K562 (cell line): Measurements from ENCODE around the gene SLC1A5. TPM values are rescaled to one million over a fixed set of nuclear protein-coding genes. Genes with fewer than 3 reads are reported as not detected.
A peak's percentile ranks its signal among the peaks of the same experiment; 100 is the strongest.

Experiments used
- ATAC-seq: fragments of 200-7000 bp; cut with Tn5 transposase; 3 replicates; pipeline ENCODE4 v1.9.1; 2020; ENCODE audit warnings: moderate library complexity
- BruUV-seq: library from RNA; stranded (reverse); fragments of 400-500 nt; replicated peaks from 2 replicates; lab custom pipeline; 2021; lab: Mats Ljungman, UMichigan
- CTCF ChIA-PET: fragments of 300-600 bp; formaldehyde crosslinking; extraction: SDS; loops from one replicate; lab custom pipeline; 2021; ENCODE audit warnings: low intra/inter-chr PET ratio; lab: Yijun Ruan, JAX
- POLR2A ChIA-PET: fragments of 300-600, 350-650 bp; sonication (Branson Sonifier 250); formaldehyde crosslinking; extraction: SDS; loops from one replicate; lab custom pipeline; 2021; ENCODE audit warnings: antibody characterized with exemption, inconsistent platforms; lab: Yijun Ruan, JAX
- DNase-seq, 4 experiments: peaks; one replicate each; pipeline versions ENCODE4 v3.0.0 to v3.0.0-alpha.2; 2011 to 2018; ENCODE audit warnings: low spot score in 3 of 4, mixed read lengths in 3 of 4; ENCODE audit errors: extremely low read depth in 1 of 4
- FAIRE-seq: peaks from 2 replicates; lab custom pipeline; 2011; peaks lifted over from hg19 to GRCh38; lab: Jason Lieb, UNC
- H2AFZ ChIP-seq: 2 replicates; pipeline ENCODE4 v1.6.0; 2011; ENCODE audit warnings: low read depth, low read length, control low read depth, inconsistent platforms
- H3K27ac ChIP-seq: fragments of 200-600 bp; 3 replicates; pipeline ENCODE4 v1.8.0; 2011; ENCODE audit warnings: low read depth, mild to moderate bottlenecking, control low read depth, inconsistent platforms, low read length, moderate library complexity, mixed read lengths; ENCODE audit errors: extremely low read depth
- H3K27me3 ChIP-seq, 2 experiments: fragments of 300-600 bp in 1 of 2; 2 replicates in 1 of 2; 3 replicates in 1 of 2; pipeline versions ENCODE4 v1.6.0 to v1.8.0; 2011; ENCODE audit warnings: inconsistent platforms in 2 of 2, low read length in 2 of 2, mild to moderate bottlenecking in 1 of 2, mixed read lengths in 1 of 2, moderate library complexity in 1 of 2; ENCODE audit not compliant: control insufficient read depth in 2 of 2, insufficient read depth in 2 of 2
- H3K36me3 ChIP-seq: fragments of 300-600 bp; 3 replicates; pipeline ENCODE4 v1.8.0; 2011; ENCODE audit warnings: mild to moderate bottlenecking, low read length, inconsistent platforms; ENCODE audit not compliant: control insufficient read depth, insufficient read depth
- H3K4me1 ChIP-seq, 2 experiments: fragments of 200-600 bp in 1 of 2; replicated peaks in 1 of 2; 2 replicates in 1 of 2; 3 replicates in 1 of 2; pipeline versions ENCODE4 v1.5.1 to v1.8.0; 2011; ENCODE audit warnings: inconsistent platforms in 2 of 2, low read length in 2 of 2, mild to moderate bottlenecking in 1 of 2, mixed read lengths in 1 of 2, moderate library complexity in 1 of 2; ENCODE audit not compliant: control insufficient read depth in 2 of 2, insufficient read depth in 2 of 2
- H3K4me2 ChIP-seq: 2 replicates; pipeline ENCODE4 v1.6.1; 2011; ENCODE audit warnings: low read length, control low read depth, inconsistent platforms, mixed read lengths; ENCODE audit not compliant: insufficient read depth
- H3K4me3 ChIP-seq: fragments of 200-600 bp; sonication (generic), shearing (Covaris generic); 2 replicates; pipeline ENCODE4 v1.5.1; 2016; ENCODE audit warnings: control low read depth, inconsistent platforms
- H3K79me2 ChIP-seq: fragments of 200-600 bp; 3 replicates; pipeline ENCODE4 v1.8.0; 2011; ENCODE audit warnings: low read length, inconsistent platforms; ENCODE audit not compliant: control insufficient read depth, insufficient read depth
- H3K9ac ChIP-seq, 2 experiments: 2 replicates each; pipeline versions ENCODE4 v1.6.0 to v1.6.1; 2011; ENCODE audit warnings: low read depth in 2 of 2, low read length in 2 of 2, control low read depth in 1 of 2, inconsistent platforms in 1 of 2, mild to moderate bottlenecking in 1 of 2, mixed read lengths in 1 of 2; ENCODE audit not compliant: insufficient read depth in 1 of 2
- H3K9me1 ChIP-seq: one replicate; pipeline ENCODE4 v1.6.0; 2011; ENCODE audit warnings: inconsistent platforms, mild to moderate bottlenecking, low read length, moderate library complexity; ENCODE audit not compliant: control insufficient read depth, insufficient read depth
- H3K9me3 ChIP-seq: replicated peaks from 2 replicates; pipeline ENCODE4 v1.5.1; 2011; ENCODE audit warnings: low read depth, low read length, inconsistent platforms; ENCODE audit not compliant: control insufficient read depth, insufficient read depth
- H4K20me1 ChIP-seq: replicated peaks from 2 replicates; pipeline ENCODE4 v1.6.1; 2011; ENCODE audit warnings: low read length, inconsistent platforms, mixed read lengths; ENCODE audit not compliant: control insufficient read depth, insufficient read depth
- CBX5 ChIP-seq: IDR thresholded peaks from 2 replicates; pipeline ENCODE4 v1.6.1; 2014; ENCODE audit warnings: low read depth, borderline replicate concordance
- FOXA3 ChIP-seq, 2 experiments: fragments of 450-650 bp in 1 of 2; sonication (generic) in 1 of 2; formaldehyde crosslinking; IDR thresholded peaks in 1 of 2; conservative IDR thresholded peaks in 1 of 2; 2 replicates each; pipeline versions ENCODE4 v1.4.0 to v1.8.0; 2020 to 2022; ENCODE audit warnings: mild to moderate bottlenecking in 2 of 2, missing genetic modification reagents in 1 of 2
- HNRNPK ChIP-seq: fragments of 200-400 bp; formaldehyde crosslinking; IDR thresholded peaks from one replicate; pipeline ENCODE4 v1.6.1; 2018; ENCODE audit warnings: mild to moderate bottlenecking, low read depth, low read length; ENCODE audit not compliant: poor library complexity, severe bottlenecking
- NCOA2 ChIP-seq, 2 experiments: fragments of 450-650 bp; IDR thresholded peaks; 2 replicates each; pipeline ENCODE4 v1.6.1; 2018; ENCODE audit warnings: mild to moderate bottlenecking in 2 of 2, moderate library complexity in 1 of 2; ENCODE audit not compliant: partially characterized antibody in 2 of 2
- POLR2B ChIP-seq: fragments of 450-650 bp; IDR thresholded peaks from 2 replicates; pipeline ENCODE4 v1.6.1; 2018; ENCODE audit warnings: low read depth; ENCODE audit not compliant: partially characterized antibody
- PRMT5 ChIP-seq: sonication (generic); formaldehyde crosslinking; IDR thresholded peaks from 2 replicates; pipeline ENCODE4 v1.5.0; 2020; ENCODE audit warnings: missing genetic modification reagents
- RBM14 ChIP-seq: fragments of 200-400 bp; formaldehyde crosslinking; IDR thresholded peaks from 2 replicates; pipeline ENCODE4 v1.6.1; 2018; ENCODE audit warnings: low read depth, mild to moderate bottlenecking, low read length, moderate library complexity, borderline replicate concordance; ENCODE audit not compliant: insufficient read depth
- STAG1 ChIP-seq: sonication (generic); formaldehyde crosslinking; IDR thresholded peaks from 2 replicates; pipeline ENCODE4 v1.5.0; 2020; ENCODE audit warnings: missing genetic modification reagents, borderline replicate concordance
- TCF3 ChIP-seq: sonication (generic); formaldehyde crosslinking; IDR thresholded peaks from 2 replicates; pipeline ENCODE4 v1.4.0; 2020; ENCODE audit warnings: mild to moderate bottlenecking, missing genetic modification reagents
- ZNF24 ChIP-seq: fragments of 450-650 bp; IDR thresholded peaks from 2 replicates; pipeline ENCODE4 v1.6.1; 2016
- ZNF644 ChIP-seq: fragments of 200-800 bp; sonication (Bioruptor generic); IDR thresholded peaks from 2 replicates; pipeline ENCODE4 v1.6.1; 2016; ENCODE audit warnings: low read depth, missing genetic modification characterization, missing compliant biosample characterization
- WGBS: fragments of 100-300 bp; shearing (Covaris generic); methylation state at CpG from one replicate; pipeline ENCODE4 v1.1.6; 2016; ENCODE audit warnings: low coverage, mixed read lengths; ENCODE audit not compliant: insufficient coverage; ENCODE audit errors: missing lambda C conversion rate; 5-methylcytosine and 5-hydroxymethylcytosine counted together
- in situ Hi-C: fragments of 300-500 bp; cut with MboI; formaldehyde crosslinking; loops from 4 replicates; pipeline ENCODE4 v1.15.0; 2018; ENCODE audit warnings: inconsistent platforms, mixed read lengths
- intact Hi-C: fragments of 100-400 bp; cut with micrococcal nuclease; formaldehyde crosslinking; loops from 2 replicates; pipeline ENCODE4 v1.14.2; 2022
- polyA plus RNA-seq, 8 experiments: library from polyadenylated mRNA; depleted of rRNA in 4 of 8; stranded (reverse) in 5 of 8; unstranded in 3 of 8; fragments of >200 nt; fragmentation: Nextera tagmentation in 2 of 8; fragmentation: Illumina TruSeq in 1 of 8; extraction: Ambion mirVana in 2 of 8; extraction: Trizol in 1 of 8; gene quantifications; 2 replicates each; pipeline versions ENCODE4 v1.2.1 to v1.2.3, GENCODE V29; 2011 to 2014; ENCODE audit warnings: inconsistent platforms in 1 of 8, missing spikeins in 1 of 8
- total RNA-seq, 7 experiments: library from RNA; depleted of rRNA in 6 of 7; stranded (reverse); fragments of >200 nt in 6 of 7; fragmentation: Illumina TruSeq in 2 of 7; extraction: Trizol in 2 of 7; gene quantifications; 2 replicates each; pipeline versions ENCODE4 v1.2.1 to v1.2.3, GENCODE V29; 2011 to 2021; ENCODE audit warnings: low replicate concordance in 1 of 7
- TF ChIP-seq, protein P1 (sequence below): fragments of 250-450 bp; sonication (Bioruptor Pico); IDR thresholded peaks from 2 replicates; pipeline ENCODE4 v1.8.0; 2021; ENCODE audit warnings: mild to moderate bottlenecking, moderate library complexity
- TF ChIP-seq, protein P2 (sequence below): fragments of 450-650 bp; IDR thresholded peaks from 2 replicates; pipeline ENCODE4 v1.6.1; 2016
- TF ChIP-seq, protein P3 (sequence below): fragments of 250-450 bp; sonication (Bioruptor Pico); IDR thresholded peaks from 2 replicates; pipeline ENCODE4 v1.5.0; 2021
- TF ChIP-seq, protein P4 (sequence below): sonication (generic); formaldehyde crosslinking; IDR thresholded peaks from 2 replicates; pipeline ENCODE4 v1.8.0; 2022; ENCODE audit warnings: mild to moderate bottlenecking, missing genetic modification reagents

The SLC1A5 gene
- total and polyA plus RNA-seq, 9 of the 15 experiments (the other 6 are each of a cell fraction or from before 2014, with no cell fraction given), result 31.2 to 417 (median 134) TPM

DNA sequence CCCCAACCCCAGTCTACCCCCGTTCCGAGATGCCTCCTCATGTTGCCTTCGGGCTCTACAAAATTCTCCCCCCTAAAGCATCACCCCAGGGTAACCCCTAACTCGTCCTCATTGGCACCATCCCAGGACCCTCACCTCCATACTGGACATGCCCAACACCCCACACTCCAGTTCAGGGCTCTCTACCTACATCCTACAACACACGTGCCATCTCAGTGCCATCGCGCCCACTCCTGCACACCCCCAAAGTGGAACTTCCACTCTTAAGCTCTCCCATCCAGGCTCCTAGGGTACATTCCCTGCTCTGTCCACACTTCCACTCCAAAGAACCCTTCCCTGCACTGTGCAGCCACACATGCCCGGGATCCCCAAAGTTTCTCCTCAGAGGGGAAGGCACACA lies 43.4 kb downstream of the SLC1A5 start:
- FAIRE-seq, result no peak
- CTCF ChIA-PET, result no interaction called here
- H3K27me3 ChIP-seq, result no peaks in the 10 kb centered on the region
- H3K36me3 ChIP-seq, result peaks cover 40% of the 10 kb centered on the region; the same call in 1 of the 3 replicates
- peak overlapping the region; percentile 88 for H3K27ac ChIP-seq
- peaks cover 2% of the 10 kb centered on the region for H3K9me1 ChIP-seq
- H3K9me3 ChIP-seq, result no peaks in the 10 kb centered on the region
- in situ Hi-C loops, result no loop called here
- peak; percentile 4; the same call in 1 of the 3 replicates for ATAC-seq
- peak overlapping the region; percentile 91 to 99 for H3K9ac ChIP-seq
- peaks cover 34% of the 10 kb centered on the region for H4K20me1 ChIP-seq
- H3K4me1 ChIP-seq, result peaks cover 14 to 35% of the 10 kb centered on the region in 2 experiments; a peak in 4 of 5 replicates
- no peak overlapping the region for H2AFZ ChIP-seq
- H3K4me3 ChIP-seq, result peak overlapping the region; percentile 98
- no TSS peak for BruUV-seq
- POLR2A ChIA-PET, result interaction anchor here (0.6 to 1.9 kb wide), 3 partner anchors 8 to 30 kb away, joined by 4 to 6 read pairs (median 5); no protein-coding TSS in a partner anchor
- H3K4me2 ChIP-seq, result peak overlapping the region; percentile 94
- DNase-seq, result no peak
- 13% methylated on average over 8 of the region's 8 CpGs for WGBS
- H3K79me2 ChIP-seq, result peaks cover 68% of the 10 kb centered on the region
- intact Hi-C loops, result no loop called here
- TF ChIP-seq NCOA2 (IDR thresholded peaks at IDR 0.05; ENCODE audit: partially characterized antibody in 2 of 2) (no peak), HNRNPK (no peak), CBX5 (no peak), STAG1 (CRISPR knock-in tag) (no peak), TCF3 (CRISPR knock-in tag) (no peak), POLR2B (no peak), PRMT5 (CRISPR knock-in tag) (no peak), RBM14 (no peak), ZNF644 (no peak), FOXA3 (CRISPR knock-in tag; conservative IDR thresholded peaks at IDR 0.05 in 1 of 2, IDR thresholded peaks at IDR 0.05 in 1 of 2) (no peak), ZNF24 (no peak)
- TF ChIP-seq, protein P1, sequence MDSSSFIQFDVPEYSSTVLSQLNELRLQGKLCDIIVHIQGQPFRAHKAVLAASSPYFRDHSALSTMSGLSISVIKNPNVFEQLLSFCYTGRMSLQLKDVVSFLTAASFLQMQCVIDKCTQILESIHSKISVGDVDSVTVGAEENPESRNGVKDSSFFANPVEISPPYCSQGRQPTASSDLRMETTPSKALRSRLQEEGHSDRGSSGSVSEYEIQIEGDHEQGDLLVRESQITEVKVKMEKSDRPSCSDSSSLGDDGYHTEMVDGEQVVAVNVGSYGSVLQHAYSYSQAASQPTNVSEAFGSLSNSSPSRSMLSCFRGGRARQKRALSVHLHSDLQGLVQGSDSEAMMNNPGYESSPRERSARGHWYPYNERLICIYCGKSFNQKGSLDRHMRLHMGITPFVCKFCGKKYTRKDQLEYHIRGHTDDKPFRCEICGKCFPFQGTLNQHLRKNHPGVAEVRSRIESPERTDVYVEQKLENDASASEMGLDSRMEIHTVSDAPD (CRISPR knock-in tag), result no peak
- TF ChIP-seq, protein P2, sequence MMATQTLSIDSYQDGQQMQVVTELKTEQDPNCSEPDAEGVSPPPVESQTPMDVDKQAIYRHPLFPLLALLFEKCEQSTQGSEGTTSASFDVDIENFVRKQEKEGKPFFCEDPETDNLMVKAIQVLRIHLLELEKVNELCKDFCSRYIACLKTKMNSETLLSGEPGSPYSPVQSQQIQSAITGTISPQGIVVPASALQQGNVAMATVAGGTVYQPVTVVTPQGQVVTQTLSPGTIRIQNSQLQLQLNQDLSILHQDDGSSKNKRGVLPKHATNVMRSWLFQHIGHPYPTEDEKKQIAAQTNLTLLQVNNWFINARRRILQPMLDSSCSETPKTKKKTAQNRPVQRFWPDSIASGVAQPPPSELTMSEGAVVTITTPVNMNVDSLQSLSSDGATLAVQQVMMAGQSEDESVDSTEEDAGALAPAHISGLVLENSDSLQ, result no peak
- TF ChIP-seq, protein P3, sequence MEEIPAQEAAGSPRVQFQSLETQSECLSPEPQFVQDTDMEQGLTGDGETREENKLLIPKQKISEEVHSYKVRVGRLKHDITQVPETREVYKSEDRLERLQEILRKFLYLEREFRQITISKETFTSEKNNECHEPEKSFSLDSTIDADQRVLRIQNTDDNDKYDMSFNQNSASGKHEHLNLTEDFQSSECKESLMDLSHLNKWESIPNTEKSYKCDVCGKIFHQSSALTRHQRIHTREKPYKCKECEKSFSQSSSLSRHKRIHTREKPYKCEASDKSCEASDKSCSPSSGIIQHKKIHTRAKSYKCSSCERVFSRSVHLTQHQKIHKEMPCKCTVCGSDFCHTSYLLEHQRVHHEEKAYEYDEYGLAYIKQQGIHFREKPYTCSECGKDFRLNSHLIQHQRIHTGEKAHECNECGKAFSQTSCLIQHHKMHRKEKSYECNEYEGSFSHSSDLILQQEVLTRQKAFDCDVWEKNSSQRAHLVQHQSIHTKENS (CRISPR knock-in tag), result no peak
- TF ChIP-seq, protein P4, sequence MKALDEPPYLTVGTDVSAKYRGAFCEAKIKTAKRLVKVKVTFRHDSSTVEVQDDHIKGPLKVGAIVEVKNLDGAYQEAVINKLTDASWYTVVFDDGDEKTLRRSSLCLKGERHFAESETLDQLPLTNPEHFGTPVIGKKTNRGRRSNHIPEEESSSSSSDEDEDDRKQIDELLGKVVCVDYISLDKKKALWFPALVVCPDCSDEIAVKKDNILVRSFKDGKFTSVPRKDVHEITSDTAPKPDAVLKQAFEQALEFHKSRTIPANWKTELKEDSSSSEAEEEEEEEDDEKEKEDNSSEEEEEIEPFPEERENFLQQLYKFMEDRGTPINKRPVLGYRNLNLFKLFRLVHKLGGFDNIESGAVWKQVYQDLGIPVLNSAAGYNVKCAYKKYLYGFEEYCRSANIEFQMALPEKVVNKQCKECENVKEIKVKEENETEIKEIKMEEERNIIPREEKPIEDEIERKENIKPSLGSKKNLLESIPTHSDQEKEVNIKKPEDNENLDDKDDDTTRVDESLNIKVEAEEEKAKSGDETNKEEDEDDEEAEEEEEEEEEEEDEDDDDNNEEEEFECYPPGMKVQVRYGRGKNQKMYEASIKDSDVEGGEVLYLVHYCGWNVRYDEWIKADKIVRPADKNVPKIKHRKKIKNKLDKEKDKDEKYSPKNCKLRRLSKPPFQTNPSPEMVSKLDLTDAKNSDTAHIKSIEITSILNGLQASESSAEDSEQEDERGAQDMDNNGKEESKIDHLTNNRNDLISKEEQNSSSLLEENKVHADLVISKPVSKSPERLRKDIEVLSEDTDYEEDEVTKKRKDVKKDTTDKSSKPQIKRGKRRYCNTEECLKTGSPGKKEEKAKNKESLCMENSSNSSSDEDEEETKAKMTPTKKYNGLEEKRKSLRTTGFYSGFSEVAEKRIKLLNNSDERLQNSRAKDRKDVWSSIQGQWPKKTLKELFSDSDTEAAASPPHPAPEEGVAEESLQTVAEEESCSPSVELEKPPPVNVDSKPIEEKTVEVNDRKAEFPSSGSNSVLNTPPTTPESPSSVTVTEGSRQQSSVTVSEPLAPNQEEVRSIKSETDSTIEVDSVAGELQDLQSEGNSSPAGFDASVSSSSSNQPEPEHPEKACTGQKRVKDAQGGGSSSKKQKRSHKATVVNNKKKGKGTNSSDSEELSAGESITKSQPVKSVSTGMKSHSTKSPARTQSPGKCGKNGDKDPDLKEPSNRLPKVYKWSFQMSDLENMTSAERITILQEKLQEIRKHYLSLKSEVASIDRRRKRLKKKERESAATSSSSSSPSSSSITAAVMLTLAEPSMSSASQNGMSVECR (CRISPR knock-in tag), result no peak
